Activated T-helper 9 cell treated with anti-CD3 and anti-CD28 coated beads, Interleukin-2, amount 50 U/mL, for 16 hours (primary cell): Measurements from ENCODE around the gene NSD1.
"Not testable (repeated sequence)": the region's sequence is repeated elsewhere in the genome, so short reads cannot be mapped to it uniquely, and the experiment has no call there.

Experiments used
- DNase-seq: peaks from one replicate; pipeline ENCODE4 v3.0.0-alpha.2; 2020; ENCODE audit warnings: low read depth

The NSD1 gene

GRCh38 chr5:177330991-177331842, 197.6 kb downstream of the NSD1 start:
- DNase-seq: no peak

GRCh38 chr5:177332031-177332895, 198.7 kb downstream of the NSD1 start:
- no peak for DNase-seq

- no peak for DNase-seq
These were observed 199.3 kb downstream of the NSD1 start for GRCh38 chr5:177332896-177333260.

GRCh38 chr5:177333420-177334154, 200.0 kb downstream of the NSD1 start:
- DNase-seq: no peak

GRCh38 chr5:177334155-177334551, 200.6 kb downstream of the NSD1 start:
- DNase-seq: no peak

GRCh38 chr5:177334781-177335700, 201.5 kb downstream of the NSD1 start:
- DNase-seq: no peak

- DNase-seq: no peak
These were observed 202.1 kb downstream of the NSD1 start for GRCh38 chr5:177335701-177336065.

GRCh38 chr5:177336112-177336511, 202.5 kb downstream of the NSD1 start:
- no peak for DNase-seq

GRCh38 chr5:177336603-177337494, 203.3 kb downstream of the NSD1 start:
- DNase-seq: no peak

GRCh38 chr5:177338251-177339106, 204.9 kb downstream of the NSD1 start:
- no peak for DNase-seq

GRCh38 chr5:177339107-177339638, 205.6 kb downstream of the NSD1 start:
- DNase-seq: no peak

GRCh38 chr5:177343000-177343399, 209.4 kb downstream of the NSD1 start:
- not testable (repeated sequence) for DNase-seq

- DNase-seq: no peak
These were observed 210.2 kb downstream of the NSD1 start for GRCh38 chr5:177343777-177344176.

- no peak for DNase-seq
These were observed 211.3 kb downstream of the NSD1 start for GRCh38 chr5:177344891-177345290.

- DNase-seq: no peak
These were observed 213.2 kb downstream of the NSD1 start for GRCh38 chr5:177346820-177347219.

GRCh38 chr5:177347699-177348098, 214.1 kb downstream of the NSD1 start:
- no peak for DNase-seq

GRCh38 chr5:177349362-177349647, 215.7 kb downstream of the NSD1 start:
- no peak for DNase-seq

- no peak for DNase-seq
These were observed 216.2 kb downstream of the NSD1 start for GRCh38 chr5:177349762-177350161.
